Mesothelial cell of epicardium (in vitro differentiated cells): Measurements from ENCODE around the gene SNTG2. TPM values are rescaled to one million over a fixed set of nuclear protein-coding genes. Genes with fewer than 3 reads are reported as not detected.
"Not testable (repeated sequence)": the region's sequence is repeated elsewhere in the genome, so short reads cannot be mapped to it uniquely, and the experiment has no call there.

Experiments
- DNase-seq, 2 experiments: peaks; one replicate each; pipeline ENCODE4 v3.0.0; 2021; ENCODE audit warnings: low spot score in 2 of 2; ENCODE audit not compliant: unreplicated experiment in 2 of 2
- H3K27ac Mint-ChIP-seq: 2 replicates; pipeline ENCODE4 v1.8.0; 2021; ENCODE audit warnings: mixed read lengths
- H3K27me3 Mint-ChIP-seq: 2 replicates; pipeline ENCODE4 v1.8.0; 2021; ENCODE audit warnings: low read depth, mixed read lengths
- H3K36me3 Mint-ChIP-seq: 2 replicates; pipeline ENCODE4 v1.8.0; 2021; ENCODE audit warnings: mixed read lengths
- H3K4me1 Mint-ChIP-seq: 2 replicates; pipeline ENCODE4 v1.8.0; 2021; ENCODE audit warnings: mixed read lengths
- H3K4me3 Mint-ChIP-seq: 2 replicates; pipeline ENCODE4 v1.8.0; 2021; ENCODE audit warnings: mild to moderate bottlenecking, moderate library complexity, mixed read lengths
- H3K9me3 Mint-ChIP-seq: 2 replicates; pipeline ENCODE4 v1.8.0; 2021; ENCODE audit warnings: mixed read lengths
- CTCF ChIP-seq: fragments of 200-600 bp; sonication (generic); IDR thresholded peaks from one replicate; pipeline ENCODE4 v1.5.0; 2021; ENCODE audit warnings: antibody characterized with exemption; ENCODE audit not compliant: unreplicated experiment
- total RNA-seq: library from RNA; stranded (reverse); gene quantifications from 3 replicates; pipeline ENCODE4 v1.2.1, GENCODE V29; 2021

SNTG2 gene
- total RNA-seq, 1 donor from 2014 or later: not detected

GRCh38 chr2:1374287-1374686 is 423.6 kb downstream of the SNTG2 start:
- no peak for DNase-seq
- Mint-ChIP-seq H3K4me1 (no peaks in the 10 kb centered on the region), H3K27ac (no peak overlapping the region), H3K9me3 (no peaks in the 10 kb centered on the region), H3K4me3 (no peak overlapping the region), H3K36me3 (no peaks in the 10 kb centered on the region), H3K27me3 (peaks cover 34% of the 10 kb centered on the region)
- no peak for TF ChIP-seq CTCF

- no peak overlapping the region for H3K27ac Mint-ChIP-seq
- TF ChIP-seq CTCF: no peak
- no peak for DNase-seq
- H3K9me3 Mint-ChIP-seq: no peaks in the 10 kb centered on the region
- peaks cover 29% of the 10 kb centered on the region for H3K27me3 Mint-ChIP-seq
- H3K4me1 Mint-ChIP-seq: no peaks in the 10 kb centered on the region
- no peak overlapping the region for H3K4me3 Mint-ChIP-seq
- no peaks in the 10 kb centered on the region for H3K36me3 Mint-ChIP-seq
Observed at GRCh38 chr2:1375794-1376193, 425.1 kb downstream of the SNTG2 start.

GRCh38 chr2:1377473-1377872 is 426.8 kb downstream of the SNTG2 start:
- no peak overlapping the region for H3K27ac Mint-ChIP-seq
- H3K4me1 Mint-ChIP-seq: no peaks in the 10 kb centered on the region
- no peaks in the 10 kb centered on the region for H3K9me3 Mint-ChIP-seq
- no peak overlapping the region for H3K4me3 Mint-ChIP-seq
- no peak for TF ChIP-seq CTCF
- no peak for DNase-seq
- peaks cover 34% of the 10 kb centered on the region for H3K27me3 Mint-ChIP-seq
- H3K36me3 Mint-ChIP-seq: no peaks in the 10 kb centered on the region

- H3K4me1 Mint-ChIP-seq: no peaks in the 10 kb centered on the region
- peaks cover 33% of the 10 kb centered on the region for H3K27me3 Mint-ChIP-seq
- no peak for DNase-seq
- H3K4me3 Mint-ChIP-seq: no peak overlapping the region
- H3K27ac Mint-ChIP-seq: no peak overlapping the region
- H3K36me3 Mint-ChIP-seq: no peaks in the 10 kb centered on the region
- no peak for TF ChIP-seq CTCF
- H3K9me3 Mint-ChIP-seq: no peaks in the 10 kb centered on the region
Observed at GRCh38 chr2:1378456-1379150, 428.0 kb downstream of the SNTG2 start.

GRCh38 chr2:1381644-1382043 is 431.0 kb downstream of the SNTG2 start:
- Mint-ChIP-seq H3K36me3 (no peaks in the 10 kb centered on the region), H3K9me3 (peaks cover 6% of the 10 kb centered on the region), H3K27me3 (peaks cover 30% of the 10 kb centered on the region), H3K4me3 (no peak overlapping the region), H3K4me1 (no peaks in the 10 kb centered on the region), H3K27ac (no peak overlapping the region)
- TF ChIP-seq CTCF: no peak
- DNase-seq: no peak

- peak overlapping the region; percentile 55 for H3K4me3 Mint-ChIP-seq
- not testable (repeated sequence) for H3K4me1 Mint-ChIP-seq, H3K36me3 Mint-ChIP-seq, DNase-seq, H3K27ac Mint-ChIP-seq
- peaks cover 13% of the 10 kb centered on the region for H3K27me3 Mint-ChIP-seq
- peaks cover 15% of the 10 kb centered on the region for H3K9me3 Mint-ChIP-seq
Observed at GRCh38 chr2:1387954-1388725, 437.5 kb downstream of the SNTG2 start.

GRCh38 chr2:1390118-1390517 is 439.5 kb downstream of the SNTG2 start:
- peaks cover 13% of the 10 kb centered on the region for H3K27me3 Mint-ChIP-seq
- H3K36me3 Mint-ChIP-seq: not testable (repeated sequence)

More at GRCh38 chr2:1390118-1390517, 439.5 kb downstream of the SNTG2 start:
- not testable (repeated sequence) for H3K27ac Mint-ChIP-seq, H3K4me3 Mint-ChIP-seq, DNase-seq, H3K4me1 Mint-ChIP-seq
- H3K9me3 Mint-ChIP-seq: peaks cover 15% of the 10 kb centered on the region
